DMS153 (cell line): ENCODE results near the gene PCDHGB7.
"Not testable (repeated sequence)": the region's sequence is repeated elsewhere in the genome, so short reads cannot be mapped to it uniquely, and the experiment has no call there.

Experiments used
- DNase-seq: peaks from one replicate; lab custom pipeline; 2025; lab: John Stamatoyannopoulos, UW

The PCDHGB7 gene

GRCh38 chr5:141397756-141398551 lies 19.5 kb upstream of the PCDHGB7 start, which contains the start of gene PCDHGB5:
TSS of gene PCDHGB5 (plus strand) at chr5:141397947. CDS start at chr5:141398128, 181 bp downstream.
- DNase-seq: not testable (repeated sequence)

- no peak for DNase-seq
These were observed 18.9 kb upstream of the PCDHGB7 start for GRCh38 chr5:141398608-141399007.

GRCh38 chr5:141399555-141400258 lies 17.8 kb upstream of the PCDHGB7 start:
- DNase-seq: no peak

- no peak for DNase-seq
These were observed 14.8 kb upstream of the PCDHGB7 start, which contains the start of gene PCDHGA9 for GRCh38 chr5:141402553-141403243. TSS of gene PCDHGA9 (plus strand) at chr5:141402778. CDS start at chr5:141402953, 175 bp downstream.

GRCh38 chr5:141403387-141403786 lies 14.1 kb upstream of the PCDHGB7 start:
- no peak for DNase-seq

GRCh38 chr5:141407790-141408505 lies 9.5 kb upstream of the PCDHGB7 start, which contains the start of gene PCDHGB6:
TSS of gene PCDHGB6 (plus strand) at chr5:141408021. CDS start at chr5:141408203, 182 bp downstream.
- not testable (repeated sequence) for DNase-seq

- no peak for DNase-seq
These were observed 7.7 kb upstream of the PCDHGB7 start for GRCh38 chr5:141409598-141410306.

- no peak for DNase-seq
These were observed 5.9 kb upstream of the PCDHGB7 start for GRCh38 chr5:141411575-141411974.

- DNase-seq: no peak
These were observed 4.5 kb upstream of the PCDHGB7 start, which contains the start of gene PCDHGA10 for GRCh38 chr5:141412854-141413539. TSS of gene PCDHGA10 (plus strand) at chr5:141412987. CDS start at chr5:141413176, 189 bp downstream.

- DNase-seq: no peak
These were observed 3.9 kb upstream of the PCDHGB7 start for GRCh38 chr5:141413540-141414069.

- not testable (repeated sequence) for DNase-seq
These were observed 2.8 kb upstream of the PCDHGB7 start for GRCh38 chr5:141414548-141415274.

GRCh38 chr5:141415275-141415618 lies 2.2 kb upstream of the PCDHGB7 start:
- DNase-seq: not testable (repeated sequence)

GRCh38 chr5:141419074-141419880 lies 1.8 kb downstream of the PCDHGB7 start:
- DNase-seq: no peak

GRCh38 chr5:141420855-141421488 lies 3.5 kb downstream of the PCDHGB7 start, which contains the start of gene PCDHGA11:
TSS of gene PCDHGA11 (plus strand) at chr5:141421051. CDS start at chr5:141421228, 177 bp downstream.
- DNase-seq: no peak

GRCh38 chr5:141421489-141421855 lies 4.0 kb downstream of the PCDHGB7 start:
- DNase-seq: no peak

- DNase-seq: no peak
These were observed 5.3 kb downstream of the PCDHGB7 start for GRCh38 chr5:141422742-141423291.

GRCh38 chr5:141427783-141428426 lies 10.4 kb downstream of the PCDHGB7 start:
- no peak for DNase-seq
